DND-41 (cell line): ENCODE data around the gene INPP5K.
A peak's percentile ranks its signal among the peaks of the same experiment; 100 is the strongest.
"Not testable (repeated sequence)": the region's sequence is repeated elsewhere in the genome, so short reads cannot be mapped to it uniquely, and the experiment has no call there.

Experiments
- ATAC-seq: fragments of 200-7000 bp; cut with Tn5 transposase; 3 replicates; pipeline ENCODE4 v1.9.1; 2021; ENCODE audit warnings: low read depth; ENCODE audit not compliant: insufficient read depth
- DNase-seq: peaks from one replicate; pipeline ENCODE4 v3.0.0-alpha.2; 2020
- H2AFZ ChIP-seq: 2 replicates; pipeline ENCODE4 v1.6.0; 2012; ENCODE audit warnings: low read depth, low read length
- H3K27ac ChIP-seq: 2 replicates; pipeline ENCODE4 v1.5.1; 2012; ENCODE audit warnings: low read length, inconsistent platforms
- H3K27me3 ChIP-seq: fragments of 200-600 bp; sonication (generic); 2 replicates; pipeline ENCODE4 v1.6.0; 2012; ENCODE audit warnings: low read length, mild to moderate bottlenecking, inconsistent platforms; ENCODE audit not compliant: insufficient read depth, poor library complexity
- H3K36me3 ChIP-seq: 2 replicates; pipeline ENCODE4 v1.5.1; 2012; ENCODE audit warnings: low read length, inconsistent platforms; ENCODE audit not compliant: insufficient read depth
- H3K4me1 ChIP-seq: 2 replicates; pipeline ENCODE4 v1.5.1; 2012; ENCODE audit warnings: mild to moderate bottlenecking, low read length; ENCODE audit not compliant: insufficient read depth
- H3K4me2 ChIP-seq: 2 replicates; pipeline ENCODE4 v1.6.0; 2012; ENCODE audit warnings: mild to moderate bottlenecking, moderate library complexity, low read length, inconsistent platforms; ENCODE audit not compliant: insufficient read depth
- H3K4me3 ChIP-seq, 2 experiments: fragments of 200-600 bp in 1 of 2; shearing (Covaris generic) in 1 of 2; 2 replicates each; pipeline ENCODE4 v1.5.1; 2012 to 2016; ENCODE audit warnings: inconsistent platforms in 2 of 2, low read length in 2 of 2, mild to moderate bottlenecking in 2 of 2, low read depth in 1 of 2, moderate library complexity in 1 of 2
- H3K79me2 ChIP-seq: 2 replicates; pipeline ENCODE4 v1.6.0; 2012; ENCODE audit warnings: low read length, inconsistent platforms; ENCODE audit not compliant: insufficient read depth
- H3K9ac ChIP-seq: 2 replicates; pipeline ENCODE4 v1.6.0; 2012; ENCODE audit warnings: low read depth, mild to moderate bottlenecking, inconsistent platforms, low read length, moderate library complexity
- H3K9me3 ChIP-seq: 2 replicates; pipeline ENCODE4 v1.5.1; 2012; ENCODE audit warnings: low read length, moderate library complexity, mild to moderate bottlenecking, inconsistent platforms; ENCODE audit not compliant: insufficient read depth, severe bottlenecking
- H4K20me1 ChIP-seq: 2 replicates; pipeline ENCODE4 v1.6.0; 2012; ENCODE audit warnings: low read length; ENCODE audit not compliant: insufficient read depth
- EZH2 ChIP-seq: IDR thresholded peaks from 3 replicates; pipeline ENCODE4 v1.6.1; 2012; ENCODE audit warnings: borderline replicate concordance, low read depth, mild to moderate bottlenecking, moderate library complexity, low read length, inconsistent platforms; ENCODE audit not compliant: severe bottlenecking
- TF ChIP-seq, protein P1 (sequence below): IDR thresholded peaks from 2 replicates; pipeline ENCODE4 v1.5.1; 2012; ENCODE audit warnings: borderline replicate concordance, low read length, moderate library complexity, mild to moderate bottlenecking; ENCODE audit not compliant: poor library complexity, severe bottlenecking; ENCODE audit errors: extremely low read depth

INPP5K gene

GRCh38 chr17:1455291-1455796 lies 61.1 kb downstream of the INPP5K start:
- Histone ChIP-seq H3K9ac (peak overlapping the region; percentile 96), H2AFZ (peak overlapping the region; percentile 91), H3K4me2 (peak overlapping the region; percentile 81), H3K27ac (peak overlapping the region; percentile 82), H4K20me1 (peaks cover 31% of the 10 kb centered on the region), H3K4me1 (peaks cover 36% of the 10 kb centered on the region), H3K27me3 (no peaks in the 10 kb centered on the region), H3K9me3 (no peaks in the 10 kb centered on the region), H3K79me2 (peaks cover 61% of the 10 kb centered on the region), H3K4me3 (peak overlapping the region; percentile 89 to 90), H3K36me3 (peaks cover 18% of the 10 kb centered on the region)
- TF ChIP-seq, protein P1, sequence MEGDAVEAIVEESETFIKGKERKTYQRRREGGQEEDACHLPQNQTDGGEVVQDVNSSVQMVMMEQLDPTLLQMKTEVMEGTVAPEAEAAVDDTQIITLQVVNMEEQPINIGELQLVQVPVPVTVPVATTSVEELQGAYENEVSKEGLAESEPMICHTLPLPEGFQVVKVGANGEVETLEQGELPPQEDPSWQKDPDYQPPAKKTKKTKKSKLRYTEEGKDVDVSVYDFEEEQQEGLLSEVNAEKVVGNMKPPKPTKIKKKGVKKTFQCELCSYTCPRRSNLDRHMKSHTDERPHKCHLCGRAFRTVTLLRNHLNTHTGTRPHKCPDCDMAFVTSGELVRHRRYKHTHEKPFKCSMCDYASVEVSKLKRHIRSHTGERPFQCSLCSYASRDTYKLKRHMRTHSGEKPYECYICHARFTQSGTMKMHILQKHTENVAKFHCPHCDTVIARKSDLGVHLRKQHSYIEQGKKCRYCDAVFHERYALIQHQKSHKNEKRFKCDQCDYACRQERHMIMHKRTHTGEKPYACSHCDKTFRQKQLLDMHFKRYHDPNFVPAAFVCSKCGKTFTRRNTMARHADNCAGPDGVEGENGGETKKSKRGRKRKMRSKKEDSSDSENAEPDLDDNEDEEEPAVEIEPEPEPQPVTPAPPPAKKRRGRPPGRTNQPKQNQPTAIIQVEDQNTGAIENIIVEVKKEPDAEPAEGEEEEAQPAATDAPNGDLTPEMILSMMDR = peak; percentile 49
- no peak for TF ChIP-seq EZH2
- ATAC-seq (peak; percentile 18), DNase-seq (peak; percentile 41)

DNA sequence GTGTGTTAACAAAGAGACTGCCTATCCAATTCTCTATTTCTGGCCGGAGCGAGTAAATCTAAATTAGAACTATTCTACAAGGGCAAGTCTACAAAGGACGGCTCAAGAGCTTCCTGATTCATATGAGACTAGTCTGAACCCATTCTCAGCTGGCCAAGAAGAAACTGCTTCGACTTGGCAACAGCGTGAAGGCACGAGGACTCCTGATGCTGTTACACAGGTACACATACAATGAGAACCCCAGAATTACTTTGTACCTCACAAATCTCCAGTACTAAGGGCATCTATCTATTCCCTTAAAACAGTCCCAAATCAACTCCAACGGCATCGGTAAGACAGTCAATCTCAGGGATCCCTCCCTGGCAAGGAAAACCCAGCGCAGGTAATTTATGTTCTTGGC lies 61.9 kb downstream of the INPP5K start:
- Histone ChIP-seq H3K27me3 (no peaks in the 10 kb centered on the region), H3K4me3 (peak overlapping the region; percentile 89 to 90; a peak in 3 of 4 replicates), H3K36me3 (peaks cover 19% of the 10 kb centered on the region), H4K20me1 (peaks cover 34% of the 10 kb centered on the region), H2AFZ (no peak overlapping the region), H3K4me1 (peaks cover 36% of the 10 kb centered on the region), H3K27ac (peak overlapping the region; percentile 82), H3K4me2 (peak overlapping the region; percentile 81), H3K9ac (peak overlapping the region; percentile 96), H3K79me2 (peaks cover 69% of the 10 kb centered on the region), H3K9me3 (no peaks in the 10 kb centered on the region)
- ATAC-seq = no peak
- TF ChIP-seq, protein P1 = no peak
- TF ChIP-seq EZH2 = no peak
- no peak for DNase-seq

GRCh38 chr17:1453694-1454093 lies 62.7 kb downstream of the INPP5K start:
- Histone ChIP-seq H4K20me1 (peaks cover 42% of the 10 kb centered on the region), H3K36me3 (peaks cover 26% of the 10 kb centered on the region), H3K4me1 (peaks cover 36% of the 10 kb centered on the region), H3K79me2 (peaks cover 78% of the 10 kb centered on the region), H3K4me2 (peak overlapping the region; percentile 81; the same call in 1 of the 2 replicates)
- not testable (repeated sequence) for H3K27ac ChIP-seq, ATAC-seq, H3K27me3 ChIP-seq, H3K9me3 ChIP-seq, DNase-seq, H3K4me3 ChIP-seq, H3K9ac ChIP-seq, H2AFZ ChIP-seq

GRCh38 chr17:1452836-1453235 lies 63.6 kb downstream of the INPP5K start:
- Histone ChIP-seq H3K27me3 (no peaks in the 10 kb centered on the region), H4K20me1 (peaks cover 49% of the 10 kb centered on the region), H3K4me3 (no peak overlapping the region), H3K27ac (no peak overlapping the region; the same call in 1 of the 2 replicates), H3K79me2 (peaks cover 86% of the 10 kb centered on the region), H3K9ac (no peak overlapping the region), H3K4me1 (peaks cover 36% of the 10 kb centered on the region), H2AFZ (no peak overlapping the region), H3K9me3 (no peaks in the 10 kb centered on the region), H3K4me2 (peak overlapping the region; percentile 81; the same call in 1 of the 2 replicates), H3K36me3 (peaks cover 29% of the 10 kb centered on the region)
- ATAC-seq (no peak), DNase-seq (no peak)
- TF ChIP-seq EZH2 = no peak
- TF ChIP-seq, protein P1 = no peak

DNA sequence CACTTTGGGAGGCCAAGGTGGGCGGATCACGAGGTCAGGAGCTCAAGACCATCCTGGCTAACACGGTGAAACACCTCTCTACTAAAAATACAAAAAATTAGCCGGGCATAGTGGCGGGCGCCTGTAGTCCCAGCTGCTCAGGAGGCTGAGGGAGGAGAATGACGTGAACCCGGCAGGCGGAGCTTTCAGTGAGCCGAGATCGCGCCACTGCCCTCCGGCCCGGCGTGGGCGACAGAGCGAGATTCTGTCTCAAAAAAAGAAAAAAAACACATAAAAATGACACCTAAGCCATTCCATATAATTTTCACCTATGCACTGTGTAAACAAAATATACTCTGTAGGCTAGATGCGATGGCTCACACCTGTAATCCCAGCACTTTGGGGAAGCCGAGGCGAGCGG lies 66.2 kb downstream of the INPP5K start:
- Histone ChIP-seq H3K79me2 (peaks cover 100% of the 10 kb centered on the region), H3K4me1 (peaks cover 27% of the 10 kb centered on the region), H3K36me3 (peaks cover 32% of the 10 kb centered on the region), H4K20me1 (peaks cover 65% of the 10 kb centered on the region)
- H2AFZ ChIP-seq, H3K9ac ChIP-seq, H3K4me3 ChIP-seq, H3K27me3 ChIP-seq, H3K4me2 ChIP-seq, ATAC-seq, H3K9me3 ChIP-seq, H3K27ac ChIP-seq, DNase-seq: not testable (repeated sequence)
